H1 (cell line): ENCODE results near the gene KDM2A. TPM values are rescaled to one million over a fixed set of nuclear protein-coding genes. Genes with fewer than 3 reads are reported as not detected.

ENCODE experiments used
- CTCF ChIA-PET: fragments of 300-600 bp; sonication (Branson Sonifier 250); formaldehyde crosslinking; loops from one replicate; lab custom pipeline; 2021; ENCODE audit not compliant: partially characterized antibody; lab: Charles Lee
- POLR2A ChIA-PET: fragments of 300-600 bp; sonication (Branson Sonifier 250); formaldehyde crosslinking; loops from one replicate; lab custom pipeline; 2021; ENCODE audit warnings: inconsistent platforms; ENCODE audit not compliant: partially characterized antibody; lab: Charles Lee
- DNase-seq, 2 experiments: peaks; one replicate each; pipeline versions ENCODE4 v3.0.0 to v3.0.0-alpha.2; 2010 to 2022; ENCODE audit warnings: low spot score in 2 of 2, low read depth in 1 of 2, mixed read lengths in 1 of 2
- FAIRE-seq: peaks from 2 replicates; lab custom pipeline; 2011; peaks lifted over from hg19 to GRCh38; lab: Jason Lieb, UNC
- H2AFZ ChIP-seq: 2 replicates; pipeline ENCODE4 v1.8.1; 2012; ENCODE audit warnings: low read length, inconsistent platforms
- H2AK5ac ChIP-seq: 2 replicates; pipeline ENCODE4 v1.6.1; 2013; ENCODE audit warnings: low read depth, low read length
- H2BK120ac ChIP-seq: replicated peaks from 2 replicates; pipeline ENCODE3; 2013; ENCODE audit warnings: low read depth, low read length, inconsistent platforms
- H2BK12ac ChIP-seq: 2 replicates; pipeline ENCODE4 v1.6.1; 2013; ENCODE audit warnings: low read depth, low read length
- H2BK15ac ChIP-seq: 2 replicates; pipeline ENCODE4 v1.6.1; 2013; ENCODE audit warnings: low read length
- H2BK20ac ChIP-seq: 2 replicates; pipeline ENCODE4 v1.6.1; 2013; ENCODE audit warnings: low read length
- H2BK5ac ChIP-seq: 2 replicates; pipeline ENCODE4 v1.6.1; 2013; ENCODE audit warnings: low read depth, low read length
- H3K14ac ChIP-seq: 2 replicates; pipeline ENCODE4 v1.6.1; 2013; ENCODE audit warnings: inconsistent platforms; ENCODE audit not compliant: insufficient read length
- H3K18ac ChIP-seq: 2 replicates; pipeline ENCODE4 v1.6.1; 2013; ENCODE audit warnings: low read length; ENCODE audit errors: extremely low read depth
- H3K23ac ChIP-seq: 2 replicates; pipeline ENCODE4 v1.6.1; 2013; ENCODE audit warnings: inconsistent platforms; ENCODE audit not compliant: insufficient read length
- H3K23me2 ChIP-seq: 2 replicates; pipeline ENCODE4 v1.6.1; 2013; ENCODE audit warnings: low read depth, low read length
- H3K27ac ChIP-seq: 2 replicates; pipeline ENCODE4 v1.6.1; 2011; ENCODE audit warnings: low read depth, low read length, inconsistent platforms
- H3K27me3 ChIP-seq, 4 experiments: replicated peaks in 1 of 4; 1 replicate in 1 of 4; 2 replicates in 3 of 4; pipeline versions ENCODE4 v1.6.1 to v1.8.1; 2011 to 2013; ENCODE audit warnings: low read length in 3 of 4, mild to moderate bottlenecking in 3 of 4, inconsistent platforms in 2 of 4, mixed read lengths in 2 of 4, moderate library complexity in 1 of 4; ENCODE audit not compliant: control insufficient read depth in 3 of 4, insufficient read depth in 3 of 4; ENCODE audit errors: extremely low read depth in 1 of 4
- H3K36me3 ChIP-seq, 4 experiments: 2 replicates each; pipeline versions ENCODE4 v1.6.1 to v1.8.1; 2011 to 2013; ENCODE audit warnings: mild to moderate bottlenecking in 4 of 4, low read length in 3 of 4, moderate library complexity in 2 of 4, control low read depth in 1 of 4, inconsistent platforms in 1 of 4; ENCODE audit not compliant: insufficient read depth in 4 of 4, control insufficient read depth in 2 of 4
- H3K4ac ChIP-seq: replicated peaks from 2 replicates; pipeline ENCODE3; 2013; ENCODE audit warnings: low read length, low read depth, mixed read lengths, inconsistent platforms; ENCODE audit not compliant: insufficient read length
- H3K4me1 ChIP-seq, 4 experiments: replicated peaks in 1 of 4; 1 replicate in 1 of 4; 2 replicates in 3 of 4; pipeline versions ENCODE4 v1.6.1 to v1.8.1; 2011 to 2013; ENCODE audit warnings: low read length in 3 of 4, inconsistent platforms in 2 of 4, mixed read lengths in 1 of 4; ENCODE audit not compliant: insufficient read depth in 4 of 4, control insufficient read depth in 3 of 4
- H3K4me2 ChIP-seq, 2 experiments: 2 replicates each; pipeline versions ENCODE4 v1.6.1 to v1.8.1; 2011 to 2013; ENCODE audit warnings: low read depth in 2 of 2, low read length in 2 of 2, control low read depth in 1 of 2, inconsistent platforms in 1 of 2, mild to moderate bottlenecking in 1 of 2; ENCODE audit not compliant: insufficient read depth in 1 of 2
- H3K4me3 ChIP-seq, 4 experiments: fragments of 200-600, 300-600 bp in 1 of 4; sonication (generic), shearing (Covaris generic), sonication (Bioruptor Twin) in 1 of 4; 2 replicates each; pipeline versions ENCODE4 v1.5.1 to v1.8.1; 2011 to 2016; ENCODE audit warnings: low read length in 4 of 4, low read depth in 3 of 4, control low read depth in 2 of 4, inconsistent platforms in 2 of 4, mild to moderate bottlenecking in 2 of 4, mixed read lengths in 1 of 4, moderate library complexity in 1 of 4; ENCODE audit not compliant: insufficient read depth in 2 of 4; ENCODE audit errors: extremely low read depth in 1 of 4
- H3K56ac ChIP-seq: replicated peaks from 2 replicates; pipeline ENCODE3; 2013; ENCODE audit warnings: low read depth, mild to moderate bottlenecking, mixed read lengths, low read length, inconsistent platforms; ENCODE audit not compliant: insufficient read length
- H3K79me1 ChIP-seq: 2 replicates; pipeline ENCODE4 v1.6.1; 2013; ENCODE audit warnings: low read depth, low read length, control low read depth
- H3K79me2 ChIP-seq, 2 experiments: 2 replicates each; pipeline versions ENCODE4 v1.6.1 to v1.8.1; 2012 to 2013; ENCODE audit warnings: low read length in 2 of 2, mild to moderate bottlenecking in 2 of 2, inconsistent platforms in 1 of 2; ENCODE audit not compliant: insufficient read depth in 2 of 2, control insufficient read depth in 1 of 2
- H3K9ac ChIP-seq, 4 experiments: replicated peaks in 1 of 4; 1 replicate in 1 of 4; 2 replicates in 3 of 4; pipeline versions ENCODE4 v1.6.1 to v1.8.1; 2011 to 2013; ENCODE audit warnings: low read depth in 3 of 4, low read length in 3 of 4, control low read depth in 2 of 4, mild to moderate bottlenecking in 2 of 4, moderate library complexity in 2 of 4, inconsistent platforms in 1 of 4; ENCODE audit errors: extremely low read depth in 1 of 4
- H3K9me3 ChIP-seq, 2 experiments: 2 replicates each; pipeline versions ENCODE4 v1.6.1 to v1.8.1; 2012 to 2013; ENCODE audit warnings: mild to moderate bottlenecking in 2 of 2, moderate library complexity in 2 of 2, control low read depth in 1 of 2, inconsistent platforms in 1 of 2, low read depth in 1 of 2, low read length in 1 of 2, mixed read lengths in 1 of 2; ENCODE audit not compliant: insufficient read depth in 2 of 2
- H4K20me1 ChIP-seq, 2 experiments: replicated peaks in 1 of 2; 2 replicates each; pipeline versions ENCODE3 to v1.8.1; 2011 to 2013; ENCODE audit warnings: inconsistent platforms in 2 of 2, low read length in 2 of 2, mild to moderate bottlenecking in 1 of 2; ENCODE audit not compliant: insufficient read depth in 2 of 2, control insufficient read depth in 1 of 2
- H4K5ac ChIP-seq: 2 replicates; pipeline ENCODE4 v1.6.1; 2013; ENCODE audit warnings: low read length, low read depth, mixed read lengths, inconsistent platforms; ENCODE audit not compliant: insufficient read length
- H4K8ac ChIP-seq: 2 replicates; pipeline ENCODE4 v1.8.0; 2013; ENCODE audit warnings: mild to moderate bottlenecking, moderate library complexity, low read length, inconsistent platforms; ENCODE audit not compliant: insufficient read depth; ENCODE audit errors: extremely low read depth
- H4K91ac ChIP-seq: replicated peaks from 2 replicates; pipeline ENCODE3; 2013; ENCODE audit warnings: low read length, mixed read lengths, inconsistent platforms; ENCODE audit not compliant: insufficient read length
- CTBP2 ChIP-seq: IDR thresholded peaks from 2 replicates; pipeline ENCODE4 v1.7.0; 2011; ENCODE audit warnings: borderline replicate concordance, mild to moderate bottlenecking, moderate library complexity, mixed read lengths, low read length; ENCODE audit not compliant: insufficient read depth, insufficient read length
- CTCF ChIP-seq, 3 experiments: IDR thresholded peaks; 1 replicate in 2 of 3; 2 replicates in 1 of 3; pipeline versions ENCODE4 v1.5.1 to v1.6.1; 2011; ENCODE audit warnings: low read length in 3 of 3, mild to moderate bottlenecking in 3 of 3, inconsistent platforms in 2 of 3, low read depth in 1 of 3, moderate library complexity in 1 of 3; ENCODE audit not compliant: insufficient read depth in 1 of 3; ENCODE audit errors: control extremely low read depth in 1 of 3
- PHF8 ChIP-seq: fragments of 200-600 bp; sonication (generic); conservative IDR thresholded peaks from 2 replicates; pipeline ENCODE4 v1.7.1; 2012; ENCODE audit warnings: low read depth, mild to moderate bottlenecking, inconsistent platforms, low read length, moderate library complexity
- RAD21 ChIP-seq, 2 experiments: IDR thresholded peaks in 1 of 2; conservative IDR thresholded peaks in 1 of 2; 2 replicates each; pipeline ENCODE4 v1.6.1; 2011; ENCODE audit warnings: low read depth in 2 of 2, low read length in 2 of 2, improper control_type of control experiment in 1 of 2, inconsistent platforms in 1 of 2, mild to moderate bottlenecking in 1 of 2, moderate library complexity in 1 of 2
- YY1 ChIP-seq: IDR thresholded peaks from 2 replicates; pipeline ENCODE4 v1.6.1; 2011; ENCODE audit warnings: low read depth, mild to moderate bottlenecking, low read length
- WGBS, 2 experiments: shearing (Covaris generic) in 1 of 2; methylation state at CpG; one replicate each; pipeline versions ENCODE4 v1.1.6 to v1.1.7; 2013 to 2015; ENCODE audit warnings: low lambda C conversion rate in 2 of 2, mixed read lengths in 2 of 2, inconsistent platforms in 1 of 2, low coverage in 1 of 2, missing lambda C conversion rate in 1 of 2; ENCODE audit not compliant: insufficient replicate concordance in 2 of 2, insufficient coverage in 1 of 2, insufficient read length in 1 of 2; ENCODE audit errors: extremely low coverage in 1 of 2, missing lambda C conversion rate in 1 of 2; 5-methylcytosine and 5-hydroxymethylcytosine counted together
- polyA plus RNA-seq, 7 experiments: library from polyadenylated mRNA; depleted of rRNA in 3 of 7; stranded (reverse) in 5 of 7; unstranded in 2 of 7; fragments of >200 nt in 5 of 7; fragments of 200-250 nt in 2 of 7; gene quantifications; 1 replicate in 5 of 7; 2 replicates in 1 of 7; 4 replicates in 1 of 7; pipeline versions ENCODE4 v1.2.1 to v1.2.3, GENCODE V29; 2011 to 2013; ENCODE audit warnings: missing spikeins in 2 of 7, mixed read lengths in 2 of 7
- total RNA-seq: library from RNA; stranded (reverse); fragmentation: NEBNext Ultra II Directional; extraction: Animal tissue kit (Norgen Biotek cat#: 25700); gene quantifications from 2 replicates; pipeline ENCODE4 v1.2.1, GENCODE V29; 2021

Gene KDM2A
- total and polyA plus RNA-seq, 2 of the 8 experiments (the other 6 are each of a cell fraction or from before 2014, with no cell fraction given) = 55.4 to 66.2 TPM

- H2BK5ac ChIP-seq = peak overlapping the region; percentile 66; the same call in 1 of the 2 replicates
- peaks cover 0 to 47% of the 10 kb centered on the region in 2 experiments; a peak in 3 of 4 replicates for H3K79me2 ChIP-seq
- no peak overlapping the region for H3K9ac ChIP-seq
- peak overlapping the region; percentile 81; the same call in 1 of the 2 replicates for H2BK15ac ChIP-seq
- H3K23ac ChIP-seq = no peak overlapping the region
- ChIA-PET POLR2A (interaction anchor here (0.8 to 1.3 kb wide), 2 partner anchors 9 to 31 kb away, joined by 4 read pairs; partner anchors contain the start of gene GRK2), CTCF (interaction anchor here (0.6 to 2.9 kb wide), 5 partner anchors 13 to 39 kb away, joined by 3 to 23 read pairs (median 4); partner anchors contain the start of gene ANKRD13D)
- no peak overlapping the region for H3K56ac ChIP-seq
- no peak for FAIRE-seq
- peaks cover 0 to 32% (median 22%) of the 10 kb centered on the region in 4 experiments; a peak in 6 of 7 replicates for H3K4me1 ChIP-seq
- WGBS, 2 experiments = 93% methylated on average over 17 of the region's 17 CpGs; no CpG with 5 or more reads in 1 of the 2 experiments
- H3K27ac ChIP-seq = 0 out of 2 replicates have a peak overlapping the region, but pooled peaks have one; percentile 37
- peaks cover 6 to 19% of the 10 kb centered on the region in 2 experiments for H4K20me1 ChIP-seq
- H2AFZ ChIP-seq = no peak overlapping the region
- H3K79me1 ChIP-seq = peaks cover 20% of the 10 kb centered on the region
- peak overlapping the region; percentile 23; the same call in 1 of the 2 replicates for H2BK20ac ChIP-seq
- no peak for DNase-seq
- no peak overlapping the region; a peak in 1 of 4 replicates for H3K4me2 ChIP-seq
- TF ChIP-seq RAD21 (IDR thresholded peaks at IDR 0.05 in 1 of 2, conservative IDR thresholded peaks at IDR 0.05 in 1 of 2; ENCODE audit: low read depth in 2 of 2, low read length in 2 of 2) = peak; percentile 11 to 20; a peak in 2 of 4 replicates
- no peak for TF ChIP-seq YY1
- TF ChIP-seq PHF8 = no peak
- TF ChIP-seq CTCF (IDR thresholded peaks at IDR 0.05; ENCODE audit: control extremely low read depth in 1 of 3, insufficient read depth in 1 of 3, low read depth in 1 of 3, low read length in 3 of 3) = 0 out of 4 replicates have a peak, but pooled peaks of 1 of the 3 experiments have one; percentile 0
- no peak for TF ChIP-seq CTBP2
- no peak overlapping the region for H4K8ac ChIP-seq
- H2AK5ac ChIP-seq = peak overlapping the region; percentile 24; the same call in 1 of the 2 replicates
- peak overlapping the region; percentile 62 for H4K91ac ChIP-seq
- no peak overlapping the region for H4K5ac ChIP-seq
- H3K4ac ChIP-seq = no peak overlapping the region
- H3K27me3 ChIP-seq = no peaks in the 10 kb centered on the region
- H3K9me3 ChIP-seq = no peaks in the 10 kb centered on the region
- H3K4me3 ChIP-seq = no peak overlapping the region
- no peak overlapping the region for H2BK120ac ChIP-seq
- no peak overlapping the region; the same call in 1 of the 2 replicates for H3K18ac ChIP-seq
- H2BK12ac ChIP-seq = no peak overlapping the region; the same call in 1 of the 2 replicates
- no peaks in the 10 kb centered on the region; the same call in 1 of the 2 replicates for H3K23me2 ChIP-seq
- no peak overlapping the region for H3K14ac ChIP-seq
- H3K36me3 ChIP-seq = peaks cover 7 to 16% (median 14%) of the 10 kb centered on the region in 4 experiments; a peak in 6 of 8 replicates
These were observed 156.7 kb downstream of the KDM2A start for GRCh38 chr11:67275606-67276409.
